ENCODE data around the gene UBR2.
"Not testable (repeated sequence)": the region's sequence is repeated elsewhere in the genome, so short reads cannot be mapped to it uniquely, and the experiment has no call there.

Gene UBR2

GRCh38 chr6:42727087-42727611 lies 163.3 kb downstream of the UBR2 start:
- no peak for DNase-seq (ENCODE audit: low spot score)

DNA sequence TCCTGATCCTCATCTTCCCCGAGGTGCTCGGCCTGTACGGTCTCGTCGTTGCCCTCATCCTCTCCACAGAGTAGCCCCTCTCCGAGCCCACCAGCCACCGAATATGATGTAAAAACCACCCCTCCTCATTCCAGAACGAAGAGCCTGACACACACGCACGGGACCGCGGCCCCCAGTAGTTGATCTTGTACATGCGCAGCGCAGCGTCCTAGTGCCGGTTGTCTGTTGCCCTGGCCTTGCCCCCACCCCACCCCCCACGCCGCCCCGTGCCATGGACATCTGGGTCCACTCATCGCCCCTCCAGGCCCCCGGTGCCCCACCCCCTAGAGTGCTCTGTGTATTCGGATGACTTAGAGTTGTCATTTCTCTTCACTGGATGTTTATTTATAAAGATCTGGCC lies 163.8 kb downstream of the UBR2 start:
- no peak for DNase-seq (ENCODE audit: low spot score)

DNA sequence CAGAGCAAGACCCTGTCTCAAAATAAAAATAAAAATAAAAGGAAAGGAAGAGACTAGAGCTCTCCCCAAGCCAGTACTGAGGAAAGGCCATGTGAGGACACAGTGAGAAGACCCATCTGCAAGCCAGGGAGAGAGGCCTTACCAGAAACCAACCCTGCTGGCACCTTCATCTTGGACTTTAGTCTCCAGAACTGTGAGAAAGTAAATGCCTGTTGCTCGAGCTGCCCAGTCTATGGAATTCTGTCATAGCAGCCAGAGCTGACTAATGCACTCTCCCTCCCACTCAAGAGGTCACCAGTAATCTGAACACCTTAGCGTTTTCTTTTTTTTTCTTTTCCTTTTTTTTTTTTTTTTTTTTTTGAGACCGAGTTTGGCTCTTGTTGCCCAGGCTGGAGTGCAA lies 165.9 kb downstream of the UBR2 start:
- DNase-seq (ENCODE audit: low spot score), result no peak

DNA sequence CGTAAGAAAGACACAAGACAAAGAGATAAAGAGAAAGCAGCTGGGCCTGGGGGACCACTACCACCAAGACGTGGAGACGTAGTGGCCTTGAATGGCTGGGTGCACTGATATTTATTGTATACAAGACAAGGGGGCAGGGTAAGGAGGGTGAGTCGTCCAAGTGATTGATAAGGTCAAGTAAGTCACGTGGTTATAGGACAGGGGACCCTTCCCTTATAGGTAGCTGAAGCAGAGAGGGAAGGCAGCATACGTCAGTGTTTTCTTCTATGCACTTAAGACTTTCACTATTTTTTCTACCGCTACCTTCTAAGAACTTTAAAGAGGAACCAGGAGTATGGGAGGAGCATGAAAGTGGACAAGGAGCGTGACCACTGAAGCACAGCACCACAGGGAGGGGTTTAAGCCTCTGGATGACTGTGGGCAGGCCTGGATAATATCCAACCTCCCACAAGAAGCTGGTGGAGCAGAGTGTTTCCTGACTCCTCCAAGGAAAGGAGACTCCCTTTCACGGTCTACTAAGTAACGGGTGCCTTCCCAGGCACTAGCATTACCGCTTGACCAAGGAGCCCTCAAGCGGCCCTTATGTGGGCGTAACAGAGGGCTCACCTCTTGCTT lies 170.1 kb downstream of the UBR2 start:
- not testable (repeated sequence) for DNase-seq (ENCODE audit: low spot score)

- DNase-seq (ENCODE audit: low spot score), result no peak
Observed at GRCh38 chr6:42735976-42736375, 172.1 kb downstream of the UBR2 start.

DNA sequence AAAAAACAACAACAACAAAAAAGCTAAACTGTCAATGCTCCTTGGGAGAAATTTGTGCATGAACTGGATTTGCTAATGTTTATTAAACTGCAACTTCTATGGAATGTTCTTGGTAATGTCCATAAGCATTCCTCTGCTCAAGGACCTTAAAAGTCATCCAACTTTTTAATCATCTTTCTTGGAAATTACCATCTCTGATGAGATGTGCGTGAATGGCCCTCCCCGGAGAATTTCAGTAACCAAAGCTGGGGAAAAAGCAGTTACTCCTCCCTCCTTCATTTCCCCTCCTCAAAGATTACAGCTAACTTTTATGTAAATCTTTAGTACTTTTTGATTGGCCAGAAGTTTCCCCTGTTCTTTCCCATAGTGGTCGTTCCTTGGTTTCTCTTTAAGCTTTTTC lies 176.9 kb downstream of the UBR2 start:
- DNase-seq (ENCODE audit: low spot score), result no peak

GRCh38 chr6:42742116-42742894 lies 178.5 kb downstream of the UBR2 start:
- DNase-seq (ENCODE audit: low spot score), result no peak

All from hematopoietic multipotent progenitor cell treated with erythropoietin and hydrocortisone succinate and interleukin-3 and kit ligand, for 17 days (in vitro differentiated cells).